ENCODE measurements around the gene GARRE1.
"Not testable (repeated sequence)": the region's sequence is repeated elsewhere in the genome, so short reads cannot be mapped to it uniquely, and the experiment has no call there.

Gene GARRE1

DNA sequence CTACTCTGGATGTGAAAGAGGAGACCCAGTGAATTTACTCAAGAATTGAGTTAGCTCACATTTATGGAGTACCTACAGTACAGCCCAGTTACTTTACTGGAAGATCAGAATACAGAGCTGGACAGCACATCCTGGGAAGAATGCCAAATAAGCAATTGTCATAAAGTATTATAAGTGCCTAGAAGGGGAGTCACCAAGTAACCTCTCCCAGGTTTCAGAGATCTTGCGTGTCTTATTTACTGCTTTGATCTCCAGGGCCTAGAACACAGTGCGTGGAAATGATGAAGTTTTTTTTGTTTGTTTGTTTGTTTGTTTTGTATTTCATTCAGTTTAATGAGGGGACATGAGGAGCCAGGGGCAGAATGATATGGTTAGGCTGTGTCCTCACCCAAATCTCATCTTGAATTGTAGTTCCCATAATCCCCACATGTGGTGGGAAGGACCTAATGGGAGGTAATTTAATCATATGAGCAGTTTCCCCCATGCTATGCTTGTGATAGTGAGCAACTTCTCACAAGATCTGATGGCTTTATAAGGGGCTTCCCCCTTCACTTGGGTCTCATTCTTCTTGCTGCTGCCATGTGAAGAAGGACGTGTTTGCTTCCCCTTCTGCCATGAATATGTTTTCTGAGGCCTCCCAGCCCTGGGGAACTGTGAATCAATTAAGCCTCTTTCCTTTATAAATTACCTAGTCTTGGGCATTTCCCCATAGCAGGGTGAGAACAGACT, 5.2 kb downstream of the GARRE1 start:
- no peak for DNase-seq (ENCODE audit: low read depth in 2 of 2)

DNA sequence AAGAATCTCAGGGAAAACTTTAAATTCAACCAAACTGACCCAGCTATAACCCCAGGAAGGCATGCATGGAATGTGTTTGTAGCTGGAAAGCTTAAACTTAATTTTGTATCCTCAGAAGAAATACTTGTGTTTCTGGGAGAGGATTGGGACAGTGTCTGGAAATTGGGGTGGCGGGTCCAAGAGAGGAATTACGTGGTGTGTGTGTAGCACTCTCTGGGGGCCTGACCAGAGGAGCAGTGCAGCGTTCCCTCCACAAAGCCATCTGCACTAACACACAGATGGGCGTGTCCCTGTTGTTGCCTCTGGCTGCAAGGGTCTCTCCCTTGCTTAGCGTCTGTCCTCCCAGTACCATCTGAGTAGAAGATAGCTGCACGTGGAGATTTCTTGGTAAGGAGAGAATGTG, 6.4 kb downstream of the GARRE1 start:
- DNase-seq (ENCODE audit: low read depth in 2 of 2), result no peak

DNA sequence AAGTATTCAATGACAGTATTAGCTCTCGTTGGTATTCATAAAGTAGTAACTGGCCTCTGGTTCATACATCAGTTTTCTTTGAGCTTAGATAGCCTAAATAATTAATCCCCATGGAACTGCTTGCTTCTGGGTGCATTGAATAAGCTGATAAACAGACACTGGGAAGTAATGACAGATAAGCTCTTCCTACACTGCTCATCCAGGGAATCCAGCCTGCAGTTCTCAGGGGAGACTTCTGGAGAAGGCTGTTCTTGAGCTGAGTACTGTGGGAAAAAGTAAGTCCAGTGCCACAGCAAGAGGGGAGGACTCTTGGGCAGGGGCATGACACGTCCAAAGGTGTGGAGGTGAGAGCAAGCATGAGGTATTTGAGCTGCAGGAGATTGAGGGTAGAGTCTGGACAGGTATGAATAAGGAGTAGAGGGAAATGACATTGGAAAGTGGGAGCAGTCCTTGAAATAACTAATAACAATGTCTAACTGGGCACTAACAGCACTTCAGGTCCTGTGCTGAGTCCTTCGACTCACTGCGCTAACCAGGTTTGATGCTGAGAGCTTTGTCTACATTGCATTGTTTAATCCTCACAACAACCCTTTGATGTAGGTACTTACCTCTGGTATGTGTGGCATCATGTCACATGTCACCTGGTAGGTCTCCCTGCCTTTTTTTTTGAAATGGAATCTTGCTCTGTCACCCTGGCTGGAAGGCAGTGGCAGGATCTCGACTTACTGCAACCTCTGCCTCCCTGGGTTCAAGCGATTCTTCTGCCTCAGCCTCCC, 7.2 kb downstream of the GARRE1 start:
- no peak for DNase-seq (ENCODE audit: low read depth in 2 of 2)

DNA sequence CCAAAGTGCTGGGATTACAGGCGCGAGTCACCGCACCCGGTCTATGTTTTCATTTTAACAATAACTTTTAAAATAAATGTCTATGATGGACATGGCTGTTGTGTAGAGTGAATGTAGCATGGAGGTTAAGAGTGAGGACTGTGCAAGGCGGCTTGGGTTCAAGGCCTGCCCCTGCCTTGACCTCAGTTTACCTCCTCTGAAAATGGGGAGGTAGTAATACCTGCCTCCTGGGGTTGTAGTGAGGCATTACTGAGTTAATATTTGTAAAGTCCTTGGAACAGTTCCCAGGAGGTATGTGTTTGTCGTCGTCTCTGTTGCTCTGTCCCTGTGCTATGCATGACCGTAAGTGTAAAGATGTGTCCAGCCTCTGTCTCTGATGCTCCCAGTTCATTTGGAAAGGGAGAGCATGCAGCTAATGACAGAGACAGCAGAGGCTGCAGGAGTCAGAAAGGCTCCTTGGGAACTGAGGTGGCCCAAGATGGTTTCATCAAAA, 9.4 kb downstream of the GARRE1 start:
- no peak for DNase-seq (ENCODE audit: low read depth in 2 of 2)

DNA sequence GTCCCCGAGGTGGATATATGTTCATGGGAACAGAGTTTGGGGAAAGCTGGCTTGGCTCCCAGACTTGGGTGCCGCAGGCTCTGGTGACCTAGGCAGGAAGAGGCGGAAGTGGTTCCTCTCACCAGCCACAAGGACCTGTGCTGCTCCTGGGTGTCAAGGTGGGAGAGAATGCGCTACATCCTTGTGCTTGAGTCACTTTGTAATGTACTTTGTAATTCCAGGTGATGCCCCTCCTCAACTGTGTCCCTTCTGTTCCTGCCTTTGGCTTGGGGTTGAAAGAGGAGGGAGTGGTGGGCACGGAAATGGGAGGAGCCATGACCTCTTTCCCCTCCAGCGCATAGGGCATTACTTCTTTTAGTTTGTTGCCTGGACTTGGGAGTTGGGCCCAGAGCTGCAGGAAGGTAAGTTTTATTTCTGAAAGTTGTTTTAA, 10.9 kb downstream of the GARRE1 start:
- no peak for DNase-seq (ENCODE audit: low read depth in 2 of 2)

DNA sequence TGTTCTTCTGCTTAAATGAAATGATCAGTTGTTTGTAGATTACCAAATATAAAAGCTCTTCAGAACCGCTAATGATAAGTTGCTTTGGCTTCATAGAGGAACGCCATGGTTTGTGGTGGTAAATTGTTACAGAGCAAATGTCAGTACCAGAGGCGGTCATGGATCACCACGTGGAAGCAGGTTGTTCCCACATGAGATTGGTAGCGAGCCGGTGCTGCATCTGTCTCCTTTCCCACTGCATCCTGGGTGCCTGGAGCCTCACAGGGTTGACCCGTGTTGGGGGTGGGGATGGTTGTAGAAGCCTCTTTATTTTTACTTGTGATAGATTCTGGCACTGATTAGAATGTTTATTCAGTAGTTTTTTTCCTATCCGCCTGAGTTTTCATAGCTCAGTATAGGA, 14.7 kb downstream of the GARRE1 start:
- no peak for DNase-seq (ENCODE audit: low read depth in 2 of 2)

DNA sequence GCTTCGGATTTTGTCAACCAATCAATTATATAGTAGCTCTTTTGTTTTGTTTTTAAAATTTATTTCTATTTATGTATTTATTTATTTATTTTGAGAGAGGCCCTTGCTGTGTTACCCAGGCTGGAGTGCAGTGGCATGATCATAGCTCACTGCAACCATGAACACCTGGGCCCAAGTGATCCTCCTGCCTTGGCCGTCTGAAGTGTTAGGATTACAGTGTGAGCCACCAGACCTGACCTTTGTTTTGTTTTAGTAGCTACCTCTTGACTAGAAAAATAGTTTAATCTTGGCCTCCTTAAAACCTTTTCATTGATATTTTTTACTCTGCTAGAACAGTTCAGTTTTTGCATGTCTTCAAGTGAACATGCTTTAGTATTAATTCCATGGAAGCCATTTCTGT, 15.1 kb downstream of the GARRE1 start:
- DNase-seq (ENCODE audit: low read depth in 2 of 2), result no peak

DNA sequence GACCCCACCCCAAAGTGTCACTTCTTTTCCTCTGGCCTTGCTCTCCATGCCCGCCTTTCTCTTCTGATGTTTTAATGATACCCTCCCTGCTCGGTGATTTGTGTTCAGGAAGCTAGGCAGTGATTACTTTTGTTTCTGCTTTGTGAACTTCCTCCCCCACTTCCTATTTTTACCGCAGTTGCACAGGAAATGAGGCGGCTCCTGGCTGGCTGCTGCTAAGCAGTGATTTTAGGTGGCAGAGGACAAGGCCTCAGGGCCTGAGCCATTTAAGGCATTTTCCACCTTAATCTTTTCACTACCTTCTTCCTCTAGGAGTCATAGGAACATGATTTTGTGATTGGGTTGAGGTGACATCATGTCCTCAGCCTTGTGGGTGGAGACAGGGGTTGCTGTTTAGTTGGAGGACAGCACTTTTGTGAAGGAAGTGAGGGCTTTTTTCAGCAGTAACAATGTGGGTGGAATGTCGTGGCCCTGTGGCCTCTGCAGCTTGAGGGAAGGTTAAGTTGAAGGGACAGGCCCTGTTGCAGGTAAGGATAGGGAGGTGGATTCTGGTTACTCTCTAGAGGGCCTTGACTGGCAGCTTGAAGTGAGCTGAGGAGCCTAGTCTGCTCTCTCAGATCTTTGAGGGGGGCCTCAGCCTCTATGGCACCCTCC, 15.7 kb downstream of the GARRE1 start:
- peak; percentile 38 to 47 for DNase-seq (ENCODE audit: low read depth in 2 of 2)

DNA sequence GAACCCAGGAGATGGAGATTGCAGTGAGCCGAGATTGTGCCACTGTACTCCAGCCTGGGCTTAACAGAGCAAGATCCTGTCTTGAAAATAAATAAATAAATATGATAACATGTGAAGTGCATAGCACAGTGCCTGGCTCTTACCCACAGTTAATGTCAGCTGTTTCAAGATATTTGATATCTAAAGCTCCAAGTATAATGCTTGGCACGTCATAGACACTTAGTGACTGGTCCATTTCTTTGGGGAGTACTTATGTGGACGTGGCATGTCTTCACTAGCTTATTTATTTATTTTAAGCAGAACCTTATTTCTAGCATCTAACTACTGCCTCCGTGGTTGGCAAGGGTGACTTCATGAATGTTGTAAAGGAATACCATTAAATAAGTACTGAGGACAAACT, 18.8 kb downstream of the GARRE1 start:
- no peak for DNase-seq (ENCODE audit: low read depth in 2 of 2)

DNA sequence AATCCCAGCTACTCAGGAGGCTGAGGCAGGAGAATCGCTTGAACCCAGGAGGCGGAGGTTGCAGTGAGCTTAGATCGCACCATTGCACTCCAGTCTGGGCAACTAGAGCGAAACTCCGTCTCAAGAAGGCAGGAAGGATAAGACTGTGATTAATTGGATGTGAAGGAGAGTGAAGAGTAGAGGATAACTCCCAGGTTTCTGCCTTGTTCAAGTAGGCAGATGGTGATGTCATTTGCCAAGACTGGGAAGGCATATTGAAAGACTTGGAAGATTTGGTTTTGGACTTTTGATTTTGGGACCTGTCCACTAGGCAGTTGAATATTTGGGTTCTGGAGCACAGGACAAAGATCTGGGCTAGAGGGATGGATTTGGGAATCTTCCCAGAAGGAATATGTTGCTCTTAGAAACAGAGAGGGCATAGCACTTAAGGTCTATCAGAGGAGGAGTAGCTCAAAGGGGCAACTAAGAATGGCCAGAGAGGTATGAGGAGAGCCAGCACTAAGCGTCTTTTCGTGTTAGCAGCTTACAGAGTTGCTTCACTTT, 20.0 kb downstream of the GARRE1 start:
- no peak for DNase-seq (ENCODE audit: low read depth in 2 of 2)

DNA sequence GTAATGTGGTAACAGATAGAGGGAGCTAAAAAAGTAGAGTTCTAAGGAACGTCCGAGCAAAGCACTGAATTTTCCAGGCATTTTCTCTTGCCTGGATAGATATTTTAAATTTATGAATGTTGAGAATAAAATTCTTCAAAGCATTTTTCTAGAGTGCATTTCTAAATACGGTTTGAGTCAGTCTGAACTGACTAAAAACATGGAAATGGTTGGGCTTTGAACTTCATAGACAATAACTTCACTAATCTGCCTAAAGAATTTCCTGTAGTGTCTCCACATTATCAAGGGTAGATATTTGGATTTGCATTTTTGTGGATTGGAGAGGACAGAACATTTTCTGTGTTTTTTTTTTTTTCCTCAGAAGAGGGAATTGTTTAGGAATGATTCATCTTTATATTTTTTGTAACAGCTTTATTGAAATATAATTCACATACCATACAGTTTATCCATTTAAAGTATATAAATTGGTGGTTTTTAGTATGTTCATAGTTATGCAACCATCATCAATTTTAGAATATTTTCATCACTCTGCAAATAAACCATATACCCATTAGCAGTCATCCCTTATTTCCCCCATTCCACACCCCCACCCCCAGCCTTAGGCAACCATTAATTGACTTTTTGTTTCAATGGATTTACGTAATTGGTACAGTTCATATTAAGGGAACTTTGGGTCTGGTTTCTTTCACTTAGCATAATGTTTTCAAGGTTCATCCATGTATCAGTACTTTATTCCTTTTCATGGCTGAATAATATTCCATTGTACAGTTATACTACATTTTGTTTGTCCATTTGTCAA, 20.7 kb downstream of the GARRE1 start:
- DNase-seq (ENCODE audit: low read depth in 2 of 2), result no peak

DNA sequence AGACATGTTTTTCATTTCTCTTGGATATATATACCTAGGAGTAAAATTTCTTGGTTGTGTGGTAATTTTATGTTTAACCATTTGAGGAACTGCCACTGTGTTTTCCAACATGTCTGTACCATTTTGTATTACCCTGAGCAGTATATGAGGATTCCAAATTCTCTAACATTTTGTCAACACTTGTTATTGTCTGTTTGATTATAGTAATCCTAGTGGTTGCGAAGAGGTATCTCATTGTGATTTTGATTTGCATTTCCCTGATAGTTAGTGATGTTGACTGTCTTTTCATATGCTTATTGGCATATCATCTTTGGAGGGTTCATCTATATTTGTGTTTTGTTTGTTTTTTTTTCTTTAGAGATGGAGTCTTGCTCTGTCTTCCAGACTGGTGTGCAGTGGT, 21.4 kb downstream of the GARRE1 start:
- no peak for DNase-seq (ENCODE audit: low read depth in 2 of 2)

DNA sequence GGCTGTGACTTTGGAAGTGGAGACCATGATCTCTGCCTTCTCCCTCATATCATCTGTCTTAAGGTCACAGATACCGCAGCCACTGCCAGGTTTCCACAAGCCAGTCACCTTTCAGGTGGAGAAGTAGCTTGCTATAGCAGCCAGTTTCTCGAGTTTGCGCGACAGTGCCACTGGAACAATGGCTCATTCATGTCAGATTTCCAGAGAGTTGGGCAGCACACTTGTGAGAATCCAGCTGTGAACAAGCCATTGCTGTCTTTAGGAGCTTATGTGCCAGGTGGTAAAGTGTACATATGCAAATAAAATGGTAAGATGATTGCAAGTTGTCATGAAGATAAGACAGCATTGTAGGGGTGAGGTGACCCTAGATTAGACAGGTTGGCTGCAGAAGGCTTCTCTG, 22.3 kb downstream of the GARRE1 start:
- DNase-seq (ENCODE audit: low read depth in 2 of 2), result no peak

DNA sequence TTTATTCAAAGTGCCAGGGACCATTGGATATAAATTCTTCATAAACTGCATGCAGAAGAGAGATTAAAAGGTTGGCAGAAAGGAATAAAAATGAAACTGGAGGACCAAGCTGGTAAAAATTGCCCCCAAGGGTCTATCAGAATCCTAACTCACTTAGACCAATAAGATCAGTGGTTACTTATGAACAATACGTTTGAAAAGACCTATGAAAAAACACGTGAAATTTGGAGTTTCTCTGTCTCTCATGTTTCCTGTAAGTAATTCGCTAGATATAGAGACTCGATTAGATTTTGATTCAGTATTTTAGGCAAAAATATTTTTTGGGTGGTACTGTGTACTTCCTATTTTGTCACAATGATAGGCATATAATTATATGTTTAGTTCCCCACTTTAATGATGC, 22.9 kb downstream of the GARRE1 start:
- no peak for DNase-seq (ENCODE audit: low read depth in 2 of 2)

DNA sequence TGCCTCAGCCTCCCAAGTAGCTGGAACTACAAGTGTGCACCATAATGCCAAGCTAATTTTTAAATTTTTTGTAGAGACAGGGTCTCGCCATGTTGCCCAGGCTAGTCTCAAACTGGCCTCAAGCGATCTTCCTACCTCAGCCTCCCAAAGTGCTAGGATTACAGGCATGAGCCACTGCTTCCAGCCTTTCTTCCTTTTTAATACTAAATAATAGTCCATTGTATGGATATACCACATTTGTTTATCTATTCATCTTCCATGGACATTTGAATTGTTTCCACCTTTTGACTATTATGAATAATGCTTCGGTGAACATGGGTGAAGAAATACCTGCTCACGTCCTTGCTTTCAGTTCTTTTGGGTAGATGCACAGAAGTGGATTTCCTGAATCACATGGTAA, 24.4 kb downstream of the GARRE1 start:
- no peak for DNase-seq (ENCODE audit: low read depth in 2 of 2)

DNA sequence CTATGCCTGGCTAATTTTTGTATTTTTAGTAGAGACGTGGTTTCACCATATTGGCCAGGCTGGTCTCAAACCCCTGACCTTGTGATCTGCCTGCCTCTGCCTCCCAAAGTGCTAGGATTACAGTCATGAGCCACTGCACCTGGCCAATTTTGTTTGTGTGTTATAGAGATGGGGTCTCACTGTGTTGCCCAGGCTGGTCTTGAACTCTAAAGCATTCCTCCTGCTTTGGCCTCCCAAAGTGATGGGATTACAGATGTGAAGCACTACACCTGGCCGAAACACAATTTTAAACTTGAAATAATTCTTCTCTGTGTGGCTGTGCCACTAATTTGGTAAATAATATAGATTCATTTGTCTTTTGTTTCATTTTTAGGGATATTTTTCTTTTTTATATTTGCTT, 27.1 kb downstream of the GARRE1 start:
- not testable (repeated sequence) for DNase-seq (ENCODE audit: low read depth in 2 of 2)

DNA sequence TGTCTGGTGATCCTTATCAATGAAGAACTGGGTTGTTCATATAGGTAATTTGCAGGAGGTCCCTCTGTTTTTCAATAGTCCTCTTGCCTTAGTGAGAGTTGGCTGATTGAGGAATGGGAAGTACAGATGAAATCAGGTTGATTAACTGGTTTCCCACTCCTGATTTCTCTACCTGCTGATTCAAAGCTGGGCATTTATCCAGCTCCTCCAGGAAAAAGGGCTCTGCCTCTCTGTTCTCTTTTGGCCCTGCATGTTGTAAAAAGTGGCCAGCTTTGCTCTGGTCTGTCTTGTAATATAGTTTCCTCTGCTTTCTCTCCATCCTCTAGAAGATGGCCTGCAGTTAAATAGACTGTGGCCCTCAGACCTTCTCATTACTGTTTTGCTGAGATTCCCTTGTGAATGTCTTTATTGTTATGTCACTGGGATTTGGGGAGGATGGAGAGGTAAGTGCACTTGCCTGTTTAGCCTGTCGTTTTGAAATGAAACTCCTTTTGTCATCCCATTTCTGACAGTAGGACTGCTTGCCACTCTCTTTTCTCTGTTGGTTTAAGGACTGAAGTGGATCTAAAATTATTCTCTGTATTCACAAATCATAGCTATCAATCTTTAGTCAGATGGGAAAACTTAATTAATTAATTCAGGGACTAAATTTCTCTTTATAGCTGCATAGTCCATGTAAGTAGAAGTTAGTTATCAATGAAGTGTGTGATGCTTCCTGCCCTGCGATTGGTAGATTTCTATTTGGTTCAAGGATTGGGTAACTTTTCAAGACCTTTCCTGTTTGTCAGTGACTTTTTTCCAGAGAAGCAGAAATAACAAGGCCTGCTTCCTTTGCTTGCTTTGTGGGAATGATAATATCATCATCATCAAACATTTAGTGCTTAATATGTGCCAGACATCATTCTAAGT, 28.5 kb downstream of the GARRE1 start:
- DNase-seq (ENCODE audit: low read depth in 2 of 2), result no peak

DNA sequence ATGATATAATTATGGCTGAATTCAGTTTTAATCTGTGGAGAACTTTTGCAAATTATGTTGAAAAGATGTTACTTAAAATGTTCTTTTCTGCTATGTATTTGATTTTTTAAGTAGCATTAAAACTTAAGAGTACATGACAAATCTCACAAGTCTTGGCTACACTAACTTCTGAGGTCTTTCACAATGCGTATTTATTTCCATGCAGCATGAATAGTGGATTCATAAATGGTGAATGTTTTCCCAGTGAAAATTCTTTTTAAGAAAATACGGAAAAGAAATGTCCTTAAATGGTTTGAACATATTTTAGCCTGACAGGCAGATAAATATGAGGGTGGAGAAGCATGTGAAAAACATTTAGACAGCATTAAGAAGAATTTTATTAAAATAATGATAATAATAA, 30.2 kb downstream of the GARRE1 start:
- no peak for DNase-seq (ENCODE audit: low read depth in 2 of 2)

DNA sequence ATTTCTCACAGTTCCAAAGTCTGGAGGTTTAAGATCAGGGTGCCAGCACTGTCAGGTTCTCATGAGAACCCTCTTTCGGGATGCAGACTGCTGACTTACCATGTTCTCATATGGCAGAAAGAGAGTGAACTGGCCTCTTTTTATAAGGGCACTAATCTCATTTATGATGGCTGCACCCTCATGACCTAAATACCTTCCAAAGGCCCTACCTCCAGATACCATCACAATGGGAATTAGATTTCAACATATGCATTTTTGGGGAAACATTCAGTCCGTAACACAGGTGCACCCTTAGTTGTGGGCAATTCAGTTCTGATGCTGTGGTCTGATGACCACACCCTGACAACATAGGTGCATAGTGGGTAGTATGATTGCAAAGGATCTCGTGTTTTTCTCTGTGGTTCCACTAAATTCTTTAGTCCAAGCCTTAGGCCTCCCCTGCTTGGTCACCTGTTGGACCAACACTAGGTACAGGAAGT, 33.3 kb downstream of the GARRE1 start:
- DNase-seq (ENCODE audit: low read depth in 2 of 2), result no peak

DNA sequence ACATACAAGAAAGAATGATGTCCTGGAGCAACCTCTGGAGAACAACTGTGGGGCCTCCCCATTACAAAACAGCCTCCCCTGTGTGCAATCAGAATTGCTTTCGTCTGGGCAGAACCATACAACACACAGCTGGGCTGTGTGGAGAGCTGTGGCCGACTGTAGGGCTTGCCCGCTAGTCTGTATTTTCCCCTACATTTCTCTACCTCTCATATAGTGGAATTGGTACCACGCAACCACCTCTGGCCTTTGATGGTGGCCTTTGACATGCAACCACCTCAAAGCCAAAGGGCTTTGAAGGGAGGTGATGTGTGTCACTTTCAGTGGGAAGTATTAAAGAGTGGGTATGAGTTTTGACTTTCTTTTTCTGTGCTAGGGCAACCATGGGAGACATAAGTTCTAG, 34.0 kb downstream of the GARRE1 start:
- peak in 1 of 2 donors; percentile 15 for DNase-seq (ENCODE audit: low read depth in 2 of 2)

All from stimulated activated CD4-positive, alpha-beta T cell treated with anti-CD3 and anti-CD28 coated beads, Interleukin-15, amount 100 ng/mL, for 48 hours (primary cell).